K562 (cell line): ENCODE measurements around the gene ANKS1B. TPM values are rescaled to one million over a fixed set of nuclear protein-coding genes. Genes with fewer than 3 reads are reported as not detected.

Experiments used
- ATAC-seq: fragments of 200-7000 bp; cut with Tn5 transposase; 3 replicates; pipeline ENCODE4 v1.9.1; 2020; ENCODE audit warnings: moderate library complexity
- BruUV-seq: library from RNA; stranded (reverse); fragments of 400-500 nt; replicated peaks from 2 replicates; lab custom pipeline; 2021; lab: Mats Ljungman, UMichigan
- CTCF ChIA-PET: fragments of 300-600 bp; formaldehyde crosslinking; extraction: SDS; loops from one replicate; lab custom pipeline; 2021; ENCODE audit warnings: low intra/inter-chr PET ratio; lab: Yijun Ruan, JAX
- POLR2A ChIA-PET: fragments of 300-600, 350-650 bp; sonication (Branson Sonifier 250); formaldehyde crosslinking; extraction: SDS; loops from one replicate; lab custom pipeline; 2021; ENCODE audit warnings: antibody characterized with exemption, inconsistent platforms; lab: Yijun Ruan, JAX
- DNase-seq, 4 experiments: peaks; one replicate each; pipeline versions ENCODE4 v3.0.0 to v3.0.0-alpha.2; 2011 to 2018; ENCODE audit warnings: low spot score in 3 of 4, mixed read lengths in 3 of 4; ENCODE audit errors: extremely low read depth in 1 of 4
- FAIRE-seq: peaks from 2 replicates; lab custom pipeline; 2011; peaks lifted over from hg19 to GRCh38; lab: Jason Lieb, UNC
- H2AFZ ChIP-seq: 2 replicates; pipeline ENCODE4 v1.6.0; 2011; ENCODE audit warnings: low read depth, low read length, control low read depth, inconsistent platforms
- H3K27ac ChIP-seq: fragments of 200-600 bp; 3 replicates; pipeline ENCODE4 v1.8.0; 2011; ENCODE audit warnings: low read depth, mild to moderate bottlenecking, control low read depth, inconsistent platforms, low read length, moderate library complexity, mixed read lengths; ENCODE audit errors: extremely low read depth
- H3K27me3 ChIP-seq, 2 experiments: fragments of 300-600 bp in 1 of 2; 2 replicates in 1 of 2; 3 replicates in 1 of 2; pipeline versions ENCODE4 v1.6.0 to v1.8.0; 2011; ENCODE audit warnings: inconsistent platforms in 2 of 2, low read length in 2 of 2, mild to moderate bottlenecking in 1 of 2, mixed read lengths in 1 of 2, moderate library complexity in 1 of 2; ENCODE audit not compliant: control insufficient read depth in 2 of 2, insufficient read depth in 2 of 2
- H3K36me3 ChIP-seq: fragments of 300-600 bp; 3 replicates; pipeline ENCODE4 v1.8.0; 2011; ENCODE audit warnings: mild to moderate bottlenecking, low read length, inconsistent platforms; ENCODE audit not compliant: control insufficient read depth, insufficient read depth
- H3K4me1 ChIP-seq, 2 experiments: fragments of 200-600 bp in 1 of 2; replicated peaks in 1 of 2; 2 replicates in 1 of 2; 3 replicates in 1 of 2; pipeline versions ENCODE4 v1.5.1 to v1.8.0; 2011; ENCODE audit warnings: inconsistent platforms in 2 of 2, low read length in 2 of 2, mild to moderate bottlenecking in 1 of 2, mixed read lengths in 1 of 2, moderate library complexity in 1 of 2; ENCODE audit not compliant: control insufficient read depth in 2 of 2, insufficient read depth in 2 of 2
- H3K4me2 ChIP-seq: 2 replicates; pipeline ENCODE4 v1.6.1; 2011; ENCODE audit warnings: low read length, control low read depth, inconsistent platforms, mixed read lengths; ENCODE audit not compliant: insufficient read depth
- H3K4me3 ChIP-seq: fragments of 200-600 bp; sonication (generic), shearing (Covaris generic); 2 replicates; pipeline ENCODE4 v1.5.1; 2016; ENCODE audit warnings: control low read depth, inconsistent platforms
- H3K79me2 ChIP-seq: fragments of 200-600 bp; 3 replicates; pipeline ENCODE4 v1.8.0; 2011; ENCODE audit warnings: low read length, inconsistent platforms; ENCODE audit not compliant: control insufficient read depth, insufficient read depth
- H3K9ac ChIP-seq, 2 experiments: 2 replicates each; pipeline versions ENCODE4 v1.6.0 to v1.6.1; 2011; ENCODE audit warnings: low read depth in 2 of 2, low read length in 2 of 2, control low read depth in 1 of 2, inconsistent platforms in 1 of 2, mild to moderate bottlenecking in 1 of 2, mixed read lengths in 1 of 2; ENCODE audit not compliant: insufficient read depth in 1 of 2
- H3K9me1 ChIP-seq: one replicate; pipeline ENCODE4 v1.6.0; 2011; ENCODE audit warnings: inconsistent platforms, mild to moderate bottlenecking, low read length, moderate library complexity; ENCODE audit not compliant: control insufficient read depth, insufficient read depth
- H3K9me3 ChIP-seq: replicated peaks from 2 replicates; pipeline ENCODE4 v1.5.1; 2011; ENCODE audit warnings: low read depth, low read length, inconsistent platforms; ENCODE audit not compliant: control insufficient read depth, insufficient read depth
- H4K20me1 ChIP-seq: replicated peaks from 2 replicates; pipeline ENCODE4 v1.6.1; 2011; ENCODE audit warnings: low read length, inconsistent platforms, mixed read lengths; ENCODE audit not compliant: control insufficient read depth, insufficient read depth
- ATF7 ChIP-seq: fragments of 450-650 bp; IDR thresholded peaks from 2 replicates; pipeline ENCODE4 v1.7.1; 2014; ENCODE audit warnings: mild to moderate bottlenecking, moderate library complexity
- BCLAF1 ChIP-seq, 2 experiments: fragments of 450-650 bp in 1 of 2; IDR thresholded peaks; 2 replicates each; pipeline ENCODE4 v1.6.1; 2011 to 2017; ENCODE audit warnings: low read depth in 2 of 2, antibody characterized with exemption in 1 of 2, borderline replicate concordance in 1 of 2, low read length in 1 of 2, mild to moderate bottlenecking in 1 of 2, mixed read lengths in 1 of 2; ENCODE audit not compliant: control insufficient read depth in 1 of 2
- CBFA2T2 ChIP-seq: fragments of 450-650 bp; conservative IDR thresholded peaks from 2 replicates; pipeline ENCODE4 v1.6.1; 2017; ENCODE audit warnings: mild to moderate bottlenecking
- CBX1 ChIP-seq: sonication (generic); IDR thresholded peaks from 2 replicates; pipeline ENCODE4 v1.6.1; 2016; ENCODE audit warnings: antibody characterized with exemption, low read depth, mild to moderate bottlenecking
- ERF ChIP-seq: fragments of 450-650 bp; formaldehyde crosslinking; IDR thresholded peaks from 2 replicates; pipeline ENCODE4 v1.4.0; 2020; ENCODE audit warnings: mild to moderate bottlenecking, mixed read lengths
- MCM3 ChIP-seq: fragments of 450-650 bp; IDR thresholded peaks from 2 replicates; pipeline ENCODE4 v1.6.1; 2016
- POLR2A ChIP-seq: fragments of 450-650 bp; conservative IDR thresholded peaks from 2 replicates; pipeline ENCODE4 v1.6.1; 2016
- PREB ChIP-seq: sonication (generic); formaldehyde crosslinking; IDR thresholded peaks from 2 replicates; pipeline ENCODE4 v1.8.1; 2023; ENCODE audit warnings: mild to moderate bottlenecking, missing genetic modification reagents
- RBM15 ChIP-seq: fragments of 200-400 bp; formaldehyde crosslinking; IDR thresholded peaks from 2 replicates; pipeline ENCODE4 v1.6.1; 2018; ENCODE audit warnings: mild to moderate bottlenecking, low read length, moderate library complexity; ENCODE audit not compliant: insufficient read depth
- STAT5B ChIP-seq: fragments of 250-450 bp; sonication (Bioruptor Pico); IDR thresholded peaks from 2 replicates; pipeline ENCODE4 v1.8.0; 2021; ENCODE audit warnings: mild to moderate bottlenecking, inconsistent platforms
- VEZF1 ChIP-seq: fragments of 200-800 bp; sonication (Bioruptor generic); IDR thresholded peaks from 2 replicates; pipeline ENCODE4 v1.6.1; 2017; ENCODE audit warnings: missing genetic modification characterization, missing compliant biosample characterization
- ZFP1 ChIP-seq: fragments of 450-650 bp; formaldehyde crosslinking; IDR thresholded peaks from 2 replicates; pipeline ENCODE4 v1.4.0; 2020; ENCODE audit warnings: mild to moderate bottlenecking, mixed read lengths
- in situ Hi-C: fragments of 300-500 bp; cut with MboI; formaldehyde crosslinking; loops from 4 replicates; pipeline ENCODE4 v1.15.0; 2018; ENCODE audit warnings: inconsistent platforms, mixed read lengths
- intact Hi-C: fragments of 100-400 bp; cut with micrococcal nuclease; formaldehyde crosslinking; loops from 2 replicates; pipeline ENCODE4 v1.14.2; 2022
- polyA plus RNA-seq, 8 experiments: library from polyadenylated mRNA; depleted of rRNA in 4 of 8; stranded (reverse) in 5 of 8; unstranded in 3 of 8; fragments of >200 nt; fragmentation: Nextera tagmentation in 2 of 8; fragmentation: Illumina TruSeq in 1 of 8; extraction: Ambion mirVana in 2 of 8; extraction: Trizol in 1 of 8; gene quantifications; 2 replicates each; pipeline versions ENCODE4 v1.2.1 to v1.2.3, GENCODE V29; 2011 to 2014; ENCODE audit warnings: inconsistent platforms in 1 of 8, missing spikeins in 1 of 8
- total RNA-seq, 7 experiments: library from RNA; depleted of rRNA in 6 of 7; stranded (reverse); fragments of >200 nt in 6 of 7; fragmentation: Illumina TruSeq in 2 of 7; extraction: Trizol in 2 of 7; gene quantifications; 2 replicates each; pipeline versions ENCODE4 v1.2.1 to v1.2.3, GENCODE V29; 2011 to 2021; ENCODE audit warnings: low replicate concordance in 1 of 7
- TF ChIP-seq, protein P1 (sequence below), 2 experiments: fragments of 450-650 bp; conservative IDR thresholded peaks; 2 replicates each; pipeline ENCODE4 v1.6.1; 2017; ENCODE audit warnings: mild to moderate bottlenecking in 2 of 2, moderate library complexity in 2 of 2
- TF ChIP-seq, protein P2 (sequence below): sonication (generic); formaldehyde crosslinking; IDR thresholded peaks from 2 replicates; pipeline ENCODE4 v1.8.1; 2023; ENCODE audit warnings: mild to moderate bottlenecking, missing genetic modification reagents

Gene ANKS1B
- total and polyA plus RNA-seq, 9 of the 15 experiments (the other 6 are each of a cell fraction or from before 2014, with no cell fraction given): 0.04 to 0.47 (median 0.28) TPM; not detected in 4

DNA sequence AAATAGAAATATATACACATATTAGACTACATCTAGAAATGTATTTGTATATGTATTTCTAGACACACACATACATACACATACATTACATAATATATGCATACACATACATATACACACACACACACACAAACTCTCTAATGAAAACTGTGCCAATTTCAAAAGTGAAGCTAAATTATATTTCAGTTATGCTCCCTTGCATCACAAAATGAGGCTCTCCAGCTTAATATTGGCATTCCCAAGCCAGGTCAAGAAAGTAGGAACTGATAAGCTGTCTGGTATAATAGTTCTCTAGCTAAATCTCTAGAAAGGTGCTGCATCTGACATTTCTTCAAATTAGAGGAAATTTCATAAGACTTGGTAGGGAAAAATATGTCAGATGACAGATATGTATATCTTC, 280.3 kb downstream of the ANKS1B start:
- H3K9me1 ChIP-seq: no peaks in the 10 kb centered on the region
- DNase-seq (no peak), FAIRE-seq (no peak), ATAC-seq (no peak)
- H3K27ac ChIP-seq: no peak overlapping the region
- intact Hi-C loops: no loop called here
- in situ Hi-C loops: no loop called here
- ChIA-PET CTCF (no interaction called here), POLR2A (no interaction called here)
- no peaks in the 10 kb centered on the region for H3K79me2 ChIP-seq
- H3K9me3 ChIP-seq: no peaks in the 10 kb centered on the region
- no peak overlapping the region for H3K4me2 ChIP-seq
- no peaks in the 10 kb centered on the region for H3K36me3 ChIP-seq
- H3K4me3 ChIP-seq: no peak overlapping the region
- H2AFZ ChIP-seq: no peak overlapping the region
- no peaks in the 10 kb centered on the region for H3K27me3 ChIP-seq
- no peaks in the 10 kb centered on the region for H3K4me1 ChIP-seq
- H3K9ac ChIP-seq: no peak overlapping the region
- BruUV-seq: no TSS peak
- H4K20me1 ChIP-seq: no peaks in the 10 kb centered on the region
- TF ChIP-seq ZFP1 (CRISPR knock-in tag) (no peak), MCM3 (no peak), ERF (CRISPR knock-in tag) (no peak), VEZF1 (no peak), CBFA2T2 (no peak), RBM15 (no peak), ATF7 (no peak), POLR2A (no peak), PREB (CRISPR knock-in tag) (no peak), STAT5B (CRISPR knock-in tag) (no peak), CBX1 (no peak), BCLAF1 (IDR thresholded peaks at IDR 0.05; ENCODE audit: borderline replicate concordance in 1 of 2, control insufficient read depth in 1 of 2, low read depth in 2 of 2, low read length in 1 of 2) (no peak)
- TF ChIP-seq, protein P1, sequence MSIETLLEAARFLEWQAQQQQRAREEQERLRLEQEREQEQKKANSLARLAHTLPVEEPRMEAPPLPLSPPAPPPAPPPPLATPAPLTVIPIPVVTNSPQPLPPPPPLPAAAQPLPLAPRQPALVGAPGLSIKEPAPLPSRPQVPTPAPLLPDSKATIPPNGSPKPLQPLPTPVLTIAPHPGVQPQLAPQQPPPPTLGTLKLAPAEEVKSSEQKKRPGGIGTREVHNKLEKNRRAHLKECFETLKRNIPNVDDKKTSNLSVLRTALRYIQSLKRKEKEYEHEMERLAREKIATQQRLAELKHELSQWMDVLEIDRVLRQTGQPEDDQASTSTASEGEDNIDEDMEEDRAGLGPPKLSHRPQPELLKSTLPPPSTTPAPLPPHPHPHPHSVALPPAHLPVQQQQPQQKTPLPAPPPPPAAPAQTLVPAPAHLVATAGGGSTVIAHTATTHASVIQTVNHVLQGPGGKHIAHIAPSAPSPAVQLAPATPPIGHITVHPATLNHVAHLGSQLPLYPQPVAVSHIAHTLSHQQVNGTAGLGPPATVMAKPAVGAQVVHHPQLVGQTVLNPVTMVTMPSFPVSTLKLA (conservative IDR thresholded peaks at IDR 0.05): no peak
- TF ChIP-seq, protein P2, sequence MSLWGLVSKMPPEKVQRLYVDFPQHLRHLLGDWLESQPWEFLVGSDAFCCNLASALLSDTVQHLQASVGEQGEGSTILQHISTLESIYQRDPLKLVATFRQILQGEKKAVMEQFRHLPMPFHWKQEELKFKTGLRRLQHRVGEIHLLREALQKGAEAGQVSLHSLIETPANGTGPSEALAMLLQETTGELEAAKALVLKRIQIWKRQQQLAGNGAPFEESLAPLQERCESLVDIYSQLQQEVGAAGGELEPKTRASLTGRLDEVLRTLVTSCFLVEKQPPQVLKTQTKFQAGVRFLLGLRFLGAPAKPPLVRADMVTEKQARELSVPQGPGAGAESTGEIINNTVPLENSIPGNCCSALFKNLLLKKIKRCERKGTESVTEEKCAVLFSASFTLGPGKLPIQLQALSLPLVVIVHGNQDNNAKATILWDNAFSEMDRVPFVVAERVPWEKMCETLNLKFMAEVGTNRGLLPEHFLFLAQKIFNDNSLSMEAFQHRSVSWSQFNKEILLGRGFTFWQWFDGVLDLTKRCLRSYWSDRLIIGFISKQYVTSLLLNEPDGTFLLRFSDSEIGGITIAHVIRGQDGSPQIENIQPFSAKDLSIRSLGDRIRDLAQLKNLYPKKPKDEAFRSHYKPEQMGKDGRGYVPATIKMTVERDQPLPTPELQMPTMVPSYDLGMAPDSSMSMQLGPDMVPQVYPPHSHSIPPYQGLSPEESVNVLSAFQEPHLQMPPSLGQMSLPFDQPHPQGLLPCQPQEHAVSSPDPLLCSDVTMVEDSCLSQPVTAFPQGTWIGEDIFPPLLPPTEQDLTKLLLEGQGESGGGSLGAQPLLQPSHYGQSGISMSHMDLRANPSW (CRISPR knock-in tag): no peak
